ENCODE data around the gene BMP4. TPM values are rescaled to one million over a fixed set of nuclear protein-coding genes. Genes with fewer than 3 reads are reported as not detected.

The BMP4 gene
- total and polyA plus RNA-seq, 8 donors, result 14.0 to 98.4 (median 81.3) TPM

DNA sequence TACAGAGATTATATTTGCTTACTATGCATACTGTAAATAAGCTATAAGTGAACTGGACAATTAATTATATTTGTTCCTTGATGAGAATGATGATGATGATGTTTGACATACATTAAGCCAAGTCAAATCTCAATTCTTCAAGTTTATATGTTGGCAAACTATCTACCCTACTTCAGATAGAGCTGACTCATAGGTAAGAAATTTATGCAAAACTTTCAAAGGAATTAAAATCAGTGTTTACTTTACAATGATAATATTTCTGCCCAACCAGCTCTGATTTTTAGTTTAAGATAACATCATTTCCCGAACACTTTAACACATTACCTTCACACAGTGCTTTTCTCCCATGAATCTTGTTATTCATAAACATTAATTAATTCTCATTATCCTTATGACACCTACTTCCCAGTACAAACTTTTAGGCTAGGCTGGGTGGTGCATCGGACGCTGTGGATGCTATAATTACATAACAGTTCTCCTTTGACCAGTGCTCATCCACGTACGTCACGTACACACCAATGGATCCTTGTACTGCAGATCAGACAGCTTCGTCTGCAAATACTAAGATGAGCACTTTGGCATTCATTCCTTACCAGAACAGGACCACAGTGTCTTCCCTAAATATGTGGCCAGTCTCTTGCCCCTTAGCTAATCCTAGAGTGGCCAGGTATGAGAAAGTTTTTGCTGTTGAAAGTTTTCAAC lies 18.3 kb downstream of the BMP4 start:
- H3K4me1 ChIP-seq, result no peaks in the 10 kb centered on the region

DNA sequence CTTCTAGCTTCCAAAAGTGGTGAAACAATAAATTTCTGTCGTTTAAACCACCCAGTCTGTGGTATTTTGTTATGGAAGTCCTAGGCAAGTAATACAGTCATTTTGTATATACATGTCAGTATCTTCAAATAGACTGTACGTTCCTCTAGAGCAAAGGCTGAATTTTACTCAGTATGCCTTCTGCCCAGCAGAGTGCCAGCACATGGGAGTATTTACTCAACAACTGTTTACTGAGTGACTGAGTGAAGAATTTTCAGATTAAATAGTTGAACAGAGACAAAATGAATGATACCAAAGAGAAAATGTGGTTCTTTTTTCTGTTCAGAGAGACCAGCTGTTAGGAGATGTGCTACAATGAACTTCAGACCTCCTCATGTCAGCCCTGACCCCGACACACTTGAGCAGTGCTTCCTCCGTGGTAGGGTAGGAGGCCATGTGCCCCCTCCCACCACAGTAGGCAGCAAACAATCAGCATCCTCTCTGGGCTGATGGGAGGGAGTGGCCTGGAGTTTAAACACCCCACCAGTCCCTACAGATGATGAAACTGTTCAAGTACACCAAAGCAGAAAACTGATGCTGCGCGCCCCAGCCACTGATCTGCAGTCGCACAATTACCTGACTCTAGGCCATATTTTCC lies 21.7 kb downstream of the BMP4 start:
- Histone ChIP-seq H3K27me3 (no peaks in the 10 kb centered on the region), H3K27ac (no peak overlapping the region), H3K36me3 (no peaks in the 10 kb centered on the region), H3K4me1 (no peaks in the 10 kb centered on the region), H3K4me3 (no peak overlapping the region), H3K9me3 (no peaks in the 10 kb centered on the region)
- DNase-seq, result no peak
- intact Hi-C loops (cut with DNase I), result no loop called here
- TF ChIP-seq, protein P1, sequence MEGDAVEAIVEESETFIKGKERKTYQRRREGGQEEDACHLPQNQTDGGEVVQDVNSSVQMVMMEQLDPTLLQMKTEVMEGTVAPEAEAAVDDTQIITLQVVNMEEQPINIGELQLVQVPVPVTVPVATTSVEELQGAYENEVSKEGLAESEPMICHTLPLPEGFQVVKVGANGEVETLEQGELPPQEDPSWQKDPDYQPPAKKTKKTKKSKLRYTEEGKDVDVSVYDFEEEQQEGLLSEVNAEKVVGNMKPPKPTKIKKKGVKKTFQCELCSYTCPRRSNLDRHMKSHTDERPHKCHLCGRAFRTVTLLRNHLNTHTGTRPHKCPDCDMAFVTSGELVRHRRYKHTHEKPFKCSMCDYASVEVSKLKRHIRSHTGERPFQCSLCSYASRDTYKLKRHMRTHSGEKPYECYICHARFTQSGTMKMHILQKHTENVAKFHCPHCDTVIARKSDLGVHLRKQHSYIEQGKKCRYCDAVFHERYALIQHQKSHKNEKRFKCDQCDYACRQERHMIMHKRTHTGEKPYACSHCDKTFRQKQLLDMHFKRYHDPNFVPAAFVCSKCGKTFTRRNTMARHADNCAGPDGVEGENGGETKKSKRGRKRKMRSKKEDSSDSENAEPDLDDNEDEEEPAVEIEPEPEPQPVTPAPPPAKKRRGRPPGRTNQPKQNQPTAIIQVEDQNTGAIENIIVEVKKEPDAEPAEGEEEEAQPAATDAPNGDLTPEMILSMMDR (IDR thresholded peaks at IDR 0.05), result no peak
- ATAC-seq, result no peak

More for the DNA sequence above, 18.3 kb downstream of the BMP4 start:
- no peak for DNase-seq
- Histone ChIP-seq H3K36me3 (no peaks in the 10 kb centered on the region), H3K27me3 (no peaks in the 10 kb centered on the region), H3K9me3 (no peaks in the 10 kb centered on the region), H3K4me3 (no peak overlapping the region), H3K27ac (no peak overlapping the region)
- TF ChIP-seq, protein P1 (IDR thresholded peaks at IDR 0.05), result no peak
- intact Hi-C loops (cut with DNase I), result no loop called here
- no peak for ATAC-seq

DNA sequence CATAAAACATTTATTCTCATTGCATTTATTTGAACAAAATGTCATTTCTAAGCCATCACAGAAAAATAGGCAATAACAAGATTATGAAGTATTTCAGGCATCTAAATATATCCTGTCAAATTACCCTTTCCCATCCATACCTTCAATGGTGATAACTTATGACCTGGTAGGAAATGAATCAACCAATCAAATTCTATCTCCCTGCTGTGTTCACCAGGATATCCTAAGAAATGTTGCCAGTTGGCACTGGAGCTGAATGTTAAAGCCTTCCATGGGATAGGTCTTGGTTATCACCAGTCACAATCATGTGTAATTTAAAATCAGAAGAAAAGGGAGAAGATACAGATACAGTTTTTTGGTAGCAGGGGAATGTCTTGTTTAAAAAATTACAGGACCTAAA lies 23.7 kb downstream of the BMP4 start:
- H3K36me3 ChIP-seq, result no peaks in the 10 kb centered on the region
- TF ChIP-seq, protein P1 (IDR thresholded peaks at IDR 0.05), result no peak
- H3K27me3 ChIP-seq, result no peaks in the 10 kb centered on the region
- H3K4me1 ChIP-seq, result no peaks in the 10 kb centered on the region
- H3K27ac ChIP-seq, result no peak overlapping the region
- intact Hi-C loops (cut with DNase I), result no loop called here
- no peak for ATAC-seq
- H3K4me3 ChIP-seq, result no peak overlapping the region
- no peak for DNase-seq
- H3K9me3 ChIP-seq, result no peaks in the 10 kb centered on the region

- TF ChIP-seq, protein P1 (IDR thresholded peaks at IDR 0.05), result peak in 1 of 2 donors; percentile 34
- no peak overlapping the region for H3K4me3 ChIP-seq
- H3K9me3 ChIP-seq, result no peaks in the 10 kb centered on the region
- H3K36me3 ChIP-seq, result no peaks in the 10 kb centered on the region
- ATAC-seq, result peak; percentile 57
- intact Hi-C loops (cut with DNase I), result no loop called here
- H3K27me3 ChIP-seq, result no peaks in the 10 kb centered on the region
- no peaks in the 10 kb centered on the region for H3K4me1 ChIP-seq
- DNase-seq, result no peak
- no peak overlapping the region for H3K27ac ChIP-seq
These were observed 26.5 kb downstream of the BMP4 start for GRCh38 chr14:53929871-53930715.

GRCh38 chr14:53927171-53927570 lies 29.5 kb downstream of the BMP4 start:
- peaks cover 0 to 5% of the 10 kb centered on the region in 2 donors for H3K4me1 ChIP-seq
- no peaks in the 10 kb centered on the region for H3K27me3 ChIP-seq
- DNase-seq, result no peak
- TF ChIP-seq, protein P1 (IDR thresholded peaks at IDR 0.05), result no peak
- intact Hi-C loops (cut with DNase I), result no loop called here
- no peak for ATAC-seq
- H3K27ac ChIP-seq, result no peak overlapping the region
- no peaks in the 10 kb centered on the region for H3K36me3 ChIP-seq
- no peaks in the 10 kb centered on the region for H3K9me3 ChIP-seq
- no peak overlapping the region for H3K4me3 ChIP-seq

All from left lung (tissue), 10 donors.